Erythroblast (primary cell): ENCODE results near the gene NMUR1.
"Not testable (repeated sequence)": the region's sequence is repeated elsewhere in the genome, so short reads cannot be mapped to it uniquely, and the experiment has no call there.

ENCODE experiments used
- DNase-seq, 2 experiments: peaks; one replicate each; lab custom pipeline; 2025; lab: John Stamatoyannopoulos, UW
- GATA1 ChIP-seq: IDR thresholded peaks from 2 replicates; pipeline ENCODE4 v1.6.1; 2011; ENCODE audit warnings: low read depth, mild to moderate bottlenecking, control low read depth, low read length, moderate library complexity
- POLR2A ChIP-seq: IDR thresholded peaks from 2 replicates; pipeline ENCODE4 v1.6.1; 2011; ENCODE audit warnings: mild to moderate bottlenecking, low read length

NMUR1 gene

GRCh38 chr2:231530099-231531011, at the start of gene NMUR1:
Gene NMUR1 (minus strand): TSS chr2:231530445. CDS start chr2:231530361, 84 bp downstream.
- peak; percentile 79 to 82 for DNase-seq

GRCh38 chr2:231579560-231579959, 49.3 kb upstream of the NMUR1 start:
- TF ChIP-seq POLR2A (no peak), GATA1 (no peak)

More at GRCh38 chr2:231530099-231531011, at the start of gene NMUR1:
- TF ChIP-seq POLR2A, result no peak
- TF ChIP-seq GATA1, result no peak

GRCh38 chr2:231578655-231579054, 48.4 kb upstream of the NMUR1 start:
- not testable (repeated sequence) for DNase-seq

More at GRCh38 chr2:231579560-231579959, 49.3 kb upstream of the NMUR1 start:
- no peak for DNase-seq

GRCh38 chr2:231576465-231576864, 46.2 kb upstream of the NMUR1 start:
- TF ChIP-seq GATA1 (no peak), POLR2A (no peak)
- DNase-seq, result no peak

GRCh38 chr2:231575612-231576256, 45.5 kb upstream of the NMUR1 start:
- TF ChIP-seq POLR2A, result no peak
- TF ChIP-seq GATA1, result no peak
- no peak for DNase-seq

GRCh38 chr2:231573698-231574421, 43.6 kb upstream of the NMUR1 start:
- TF ChIP-seq GATA1, result no peak
- no peak for TF ChIP-seq POLR2A
- no peak for DNase-seq

- no peak for DNase-seq
These were observed 42.9 kb upstream of the NMUR1 start for GRCh38 chr2:231573096-231573495.

GRCh38 chr2:231571661-231572191, 41.5 kb upstream of the NMUR1 start:
- no peak for TF ChIP-seq POLR2A
- TF ChIP-seq GATA1, result no peak
- DNase-seq, result no peak

More at GRCh38 chr2:231573096-231573495, 42.9 kb upstream of the NMUR1 start:
- TF ChIP-seq POLR2A (no peak), GATA1 (no peak)

GRCh38 chr2:231570915-231571314, 40.7 kb upstream of the NMUR1 start:
- peak in 1 of 2 experiments; percentile 53 for DNase-seq

- no peak for DNase-seq
- TF ChIP-seq POLR2A (no peak), GATA1 (no peak)
These were observed 38.7 kb upstream of the NMUR1 start for GRCh38 chr2:231568785-231569435.

- DNase-seq, result no peak
- TF ChIP-seq POLR2A (no peak), GATA1 (no peak)
These were observed 38.0 kb upstream of the NMUR1 start for GRCh38 chr2:231568098-231568784.

- DNase-seq, result no peak
- no peak for TF ChIP-seq POLR2A
- no peak for TF ChIP-seq GATA1
These were observed 36.9 kb upstream of the NMUR1 start for GRCh38 chr2:231567159-231567558.
